HUES48 (cell line): ENCODE data around the gene MLLT10.

Source experiments
- H3K27ac ChIP-seq: one replicate; pipeline ENCODE4 v1.7.0; 2013; ENCODE audit warnings: low read depth, low read length, inconsistent platforms
- H3K27me3 ChIP-seq: 2 replicates; pipeline ENCODE4 v1.6.1; 2013; ENCODE audit warnings: mild to moderate bottlenecking, low read length; ENCODE audit not compliant: control insufficient read depth, insufficient read depth
- H3K36me3 ChIP-seq: 2 replicates; pipeline ENCODE4 v1.6.1; 2013; ENCODE audit warnings: low read length; ENCODE audit not compliant: control insufficient read depth, insufficient read depth
- H3K4me1 ChIP-seq: 2 replicates; pipeline ENCODE4 v1.6.1; 2013; ENCODE audit warnings: mild to moderate bottlenecking, low read length; ENCODE audit not compliant: control insufficient read depth, insufficient read depth
- H3K4me3 ChIP-seq: 2 replicates; pipeline ENCODE4 v1.5.1; 2013; ENCODE audit warnings: mild to moderate bottlenecking, low read depth, low read length
- H3K9ac ChIP-seq: 2 replicates; pipeline ENCODE4 v1.6.1; 2013; ENCODE audit warnings: mild to moderate bottlenecking, low read depth, low read length, moderate library complexity
- H3K9me3 ChIP-seq: 2 replicates; pipeline ENCODE4 v1.6.1; 2013; ENCODE audit warnings: low read length; ENCODE audit not compliant: control insufficient read depth, insufficient read depth

The MLLT10 gene

DNA sequence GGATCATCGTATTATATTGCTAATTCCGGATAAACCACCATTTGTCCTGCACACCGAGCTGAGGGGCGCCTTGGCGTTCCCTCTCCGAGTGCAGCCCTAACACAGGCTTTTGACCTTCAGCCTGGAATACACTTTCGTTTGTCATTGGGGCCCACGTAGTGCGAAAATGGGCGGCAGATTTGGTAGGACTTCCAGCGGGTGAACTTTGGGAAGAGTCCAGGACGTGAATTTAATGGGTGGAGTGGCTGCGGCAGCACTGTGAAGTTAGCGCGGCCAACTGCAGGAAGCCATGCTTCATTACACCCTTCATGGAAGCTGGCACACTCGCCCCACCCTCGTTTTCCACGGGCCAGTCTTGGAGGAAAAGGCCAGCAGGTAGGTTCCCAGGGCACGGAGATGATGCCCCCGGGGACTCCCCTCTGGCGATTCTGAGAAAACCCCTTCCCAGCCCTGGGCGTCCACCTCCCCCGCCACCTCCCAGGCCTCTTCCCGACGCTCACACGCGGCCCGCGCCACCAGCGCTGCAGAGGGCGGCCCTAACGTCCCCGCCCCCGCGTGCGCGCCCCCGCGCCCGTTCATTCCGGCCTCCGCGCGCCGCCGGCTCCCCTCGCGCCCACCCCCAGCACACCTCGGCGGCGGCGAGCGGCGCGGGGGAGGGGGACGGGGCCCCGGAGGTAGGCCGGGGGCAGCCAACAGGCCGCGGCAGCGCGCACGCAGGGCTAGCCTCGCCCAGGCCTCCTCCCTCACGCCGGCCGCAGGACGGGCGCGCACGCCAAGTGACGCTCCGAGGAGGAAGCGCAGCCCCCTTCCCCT lies at the start of gene MLLT10:
Gene MLLT10, plus strand, starts transcription at position 766 of the 813 bp plus-strand sequence. CDS start 413 bp downstream, outside the sequence.
- H3K9ac ChIP-seq: peak within 1 kb of the TSS; percentile 90
- H3K36me3 ChIP-seq: peaks cover 25% of the 10 kb centered on the region
- H3K9me3 ChIP-seq: no peaks in the 10 kb centered on the region
- H3K4me3 ChIP-seq: peak within 1 kb of the TSS; percentile 85
- peak within 1 kb of the TSS; percentile 99 for H3K27ac ChIP-seq
- no peaks in the 10 kb centered on the region for H3K27me3 ChIP-seq
- H3K4me1 ChIP-seq: peaks cover 48% of the 10 kb centered on the region

GRCh38 chr10:21487416-21488180 lies 46.4 kb upstream of the MLLT10 start:
- no peak overlapping the region for H3K27ac ChIP-seq
- H3K4me3 ChIP-seq: no peak overlapping the region
- H3K27me3 ChIP-seq: no peaks in the 10 kb centered on the region
- no peaks in the 10 kb centered on the region for H3K4me1 ChIP-seq
- H3K36me3 ChIP-seq: no peaks in the 10 kb centered on the region
- no peak overlapping the region for H3K9ac ChIP-seq
- H3K9me3 ChIP-seq: no peaks in the 10 kb centered on the region

- Histone ChIP-seq H3K4me3 (no peak overlapping the region), H3K9ac (no peak overlapping the region), H3K9me3 (no peaks in the 10 kb centered on the region), H3K36me3 (no peaks in the 10 kb centered on the region), H3K27me3 (no peaks in the 10 kb centered on the region), H3K4me1 (0 out of 2 replicates have a peak, but pooled peaks cover 3% of the 10 kb centered on the region), H3K27ac (no peak overlapping the region)
Observed at GRCh38 chr10:21488246-21488956, 45.6 kb upstream of the MLLT10 start.

- Histone ChIP-seq H3K27ac (no peak overlapping the region), H3K4me1 (peaks cover 7% of the 10 kb centered on the region; the same call in 1 of the 2 replicates), H3K36me3 (no peaks in the 10 kb centered on the region)
Observed at GRCh38 chr10:21488957-21489446, 45.0 kb upstream of the MLLT10 start.

DNA sequence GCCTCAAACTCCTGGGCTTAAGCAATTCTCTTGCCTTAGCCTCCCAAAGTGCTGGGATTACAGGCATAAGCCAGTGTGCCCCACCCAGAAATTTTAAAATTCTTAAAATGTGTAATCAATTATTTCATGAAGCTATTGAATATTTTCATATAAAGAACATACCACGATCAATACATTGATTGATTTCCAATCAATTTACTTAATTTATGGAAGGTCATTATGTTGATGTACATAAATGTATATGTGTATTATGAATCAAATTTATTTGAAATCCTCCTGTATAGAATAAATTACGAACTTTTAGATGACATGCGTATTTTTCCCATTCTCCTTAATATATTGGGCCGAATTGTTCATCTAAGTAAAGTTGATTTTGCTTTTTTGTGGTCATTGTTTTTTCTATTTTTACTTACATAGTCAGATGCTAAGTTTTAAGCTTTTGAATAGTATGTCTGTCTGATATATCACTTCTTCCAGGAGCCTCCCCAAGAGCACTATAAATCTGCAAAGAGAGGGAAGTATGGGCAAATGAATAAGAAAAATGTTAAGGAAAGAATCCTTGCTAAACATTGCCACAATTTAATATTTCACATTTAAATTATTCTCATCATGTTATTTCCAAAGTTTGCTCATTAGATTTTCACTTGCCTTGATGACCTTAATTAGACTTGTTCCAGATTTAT lies 43.9 kb upstream of the MLLT10 start:
- Histone ChIP-seq H3K36me3 (no peaks in the 10 kb centered on the region), H3K9ac (no peak overlapping the region), H3K4me1 (peaks cover 11% of the 10 kb centered on the region; the same call in 1 of the 2 replicates), H3K9me3 (no peaks in the 10 kb centered on the region), H3K27me3 (no peaks in the 10 kb centered on the region), H3K4me3 (no peak overlapping the region), H3K27ac (no peak overlapping the region)

More at GRCh38 chr10:21488957-21489446, 45.0 kb upstream of the MLLT10 start:
- no peaks in the 10 kb centered on the region for H3K9me3 ChIP-seq
- no peak overlapping the region for H3K9ac ChIP-seq
- no peak overlapping the region for H3K4me3 ChIP-seq
- no peaks in the 10 kb centered on the region for H3K27me3 ChIP-seq

- Histone ChIP-seq H3K4me1 (peaks cover 11% of the 10 kb centered on the region; the same call in 1 of the 2 replicates), H3K9me3 (no peaks in the 10 kb centered on the region), H3K27ac (no peak overlapping the region), H3K4me3 (no peak overlapping the region), H3K9ac (no peak overlapping the region), H3K36me3 (no peaks in the 10 kb centered on the region), H3K27me3 (no peaks in the 10 kb centered on the region)
Observed at GRCh38 chr10:21490711-21491105, 43.3 kb upstream of the MLLT10 start.

DNA sequence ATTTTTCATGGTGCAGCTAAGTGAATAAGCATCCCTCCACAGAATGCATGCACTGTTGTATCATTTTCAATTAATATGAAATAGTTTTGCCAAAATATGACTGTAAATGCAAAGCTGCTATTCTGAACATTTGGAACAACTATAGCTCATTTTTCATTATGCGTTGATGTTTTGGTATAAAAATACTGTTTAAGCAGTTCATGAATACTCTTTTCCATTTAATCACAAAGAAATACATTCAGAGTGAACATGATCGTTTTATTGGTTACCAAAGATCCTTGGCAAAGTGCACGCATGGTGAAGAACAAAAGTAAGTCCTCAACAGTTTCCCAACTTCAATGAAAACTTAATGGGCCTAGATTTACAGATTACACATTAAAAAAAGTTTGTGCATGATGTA lies 41.6 kb upstream of the MLLT10 start:
- Histone ChIP-seq H3K27ac (no peak overlapping the region), H3K27me3 (peaks cover 2% of the 10 kb centered on the region), H3K4me3 (no peak overlapping the region), H3K36me3 (no peaks in the 10 kb centered on the region), H3K9ac (no peak overlapping the region), H3K4me1 (peaks cover 13% of the 10 kb centered on the region; the same call in 1 of the 2 replicates), H3K9me3 (no peaks in the 10 kb centered on the region)

DNA sequence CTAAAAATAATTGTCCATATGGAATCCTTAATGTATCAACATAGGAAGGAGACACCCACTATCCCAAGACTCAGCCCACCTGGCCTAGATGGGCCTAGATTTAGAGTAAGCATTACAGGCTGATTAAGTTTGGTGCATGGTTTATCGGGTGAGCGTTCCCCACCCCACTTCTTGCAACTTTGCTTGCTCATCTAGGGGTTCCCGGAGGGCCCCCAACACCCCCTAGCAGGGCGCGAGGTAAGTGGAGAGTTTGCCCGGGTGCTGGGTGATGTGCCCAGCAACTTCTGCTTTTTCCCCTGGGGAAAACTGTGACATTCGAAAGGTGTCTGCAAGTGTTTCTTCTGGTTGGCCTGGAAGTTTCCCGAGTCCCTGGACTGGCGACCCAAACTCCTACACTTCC lies 40.2 kb upstream of the MLLT10 start:
- H3K27me3 ChIP-seq: peaks cover 16% of the 10 kb centered on the region
- no peak overlapping the region for H3K9ac ChIP-seq
- no peaks in the 10 kb centered on the region for H3K36me3 ChIP-seq
- no peaks in the 10 kb centered on the region for H3K9me3 ChIP-seq
- peak overlapping the region; percentile 98 for H3K27ac ChIP-seq
- peak overlapping the region; percentile 85; the same call in 1 of the 2 replicates for H3K4me3 ChIP-seq
- H3K4me1 ChIP-seq: peaks cover 26% of the 10 kb centered on the region

DNA sequence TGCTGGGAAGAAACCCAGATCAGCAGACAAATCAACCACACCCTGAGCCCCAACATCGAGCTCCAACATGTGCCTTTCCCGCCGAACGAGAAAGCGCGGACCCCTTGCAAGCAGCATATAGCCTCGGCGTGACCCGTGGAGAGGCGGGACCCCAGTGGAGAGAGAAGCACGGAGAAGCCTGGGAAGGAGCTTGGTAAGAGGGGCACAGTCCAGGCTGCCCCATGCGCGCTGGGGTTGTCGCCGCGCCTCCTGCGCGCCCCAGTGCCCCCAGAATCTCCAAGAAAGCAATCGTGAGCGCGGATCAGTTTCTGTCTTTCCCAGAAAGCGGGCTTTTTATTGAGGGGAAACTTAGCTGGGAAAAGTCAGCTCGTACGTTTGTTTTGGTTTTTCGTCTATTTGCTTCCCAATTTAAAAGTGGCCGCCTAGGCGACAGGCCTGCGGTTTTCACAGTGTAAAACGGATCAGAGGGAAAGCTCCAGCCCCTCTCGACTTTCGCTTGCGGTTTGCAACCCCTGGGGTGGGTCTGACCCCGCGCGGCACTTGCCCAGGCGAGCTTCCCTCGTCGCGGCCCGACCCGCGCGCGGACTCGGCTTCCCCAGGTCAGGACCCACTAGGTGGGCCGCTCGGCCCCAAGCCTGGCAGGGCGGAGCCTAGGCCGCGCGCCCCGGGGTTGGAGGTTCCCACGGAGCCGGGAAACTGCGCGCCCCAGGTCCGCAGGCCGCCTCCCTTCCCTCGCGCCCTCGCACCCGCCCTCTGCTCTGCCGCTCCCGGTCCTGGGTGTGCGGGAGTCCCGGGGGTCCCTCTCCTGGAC lies 39.6 kb upstream of the MLLT10 start:
- H3K4me3 ChIP-seq: peak overlapping the region; percentile 85
- no peaks in the 10 kb centered on the region for H3K9me3 ChIP-seq
- peak overlapping the region; percentile 98 for H3K27ac ChIP-seq
- H3K36me3 ChIP-seq: no peaks in the 10 kb centered on the region
- H3K9ac ChIP-seq: peak overlapping the region; percentile 37; the same call in 1 of the 2 replicates
- peaks cover 22% of the 10 kb centered on the region for H3K27me3 ChIP-seq
- peaks cover 33% of the 10 kb centered on the region for H3K4me1 ChIP-seq
